ENCODE data around the gene TM2D3.

DNA sequence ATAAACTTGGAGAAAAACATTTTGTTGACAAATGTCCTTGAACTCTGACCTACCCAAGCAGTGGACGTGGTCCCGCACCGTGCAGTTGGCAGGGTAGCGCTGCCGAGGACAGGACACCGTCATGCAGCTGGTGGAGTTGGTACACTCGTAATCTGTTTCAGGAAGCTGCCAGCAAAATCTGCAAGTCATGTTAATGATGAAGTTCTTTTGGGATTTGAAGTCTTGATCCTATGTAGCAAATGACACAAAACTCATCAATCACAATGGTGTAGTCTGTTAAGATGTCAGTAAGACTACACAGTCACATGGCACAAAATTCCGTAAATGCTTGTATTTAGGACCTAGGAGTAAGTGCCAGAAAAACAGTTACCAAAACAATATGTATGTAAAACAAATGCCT, 5.5 kb downstream of the TM2D3 start:
- no peak for TF ChIP-seq EZH2 (IDR thresholded peaks at IDR 0.05; ENCODE audit: borderline replicate concordance, low read depth, low read length, severe bottlenecking)
- TF ChIP-seq, protein P1, sequence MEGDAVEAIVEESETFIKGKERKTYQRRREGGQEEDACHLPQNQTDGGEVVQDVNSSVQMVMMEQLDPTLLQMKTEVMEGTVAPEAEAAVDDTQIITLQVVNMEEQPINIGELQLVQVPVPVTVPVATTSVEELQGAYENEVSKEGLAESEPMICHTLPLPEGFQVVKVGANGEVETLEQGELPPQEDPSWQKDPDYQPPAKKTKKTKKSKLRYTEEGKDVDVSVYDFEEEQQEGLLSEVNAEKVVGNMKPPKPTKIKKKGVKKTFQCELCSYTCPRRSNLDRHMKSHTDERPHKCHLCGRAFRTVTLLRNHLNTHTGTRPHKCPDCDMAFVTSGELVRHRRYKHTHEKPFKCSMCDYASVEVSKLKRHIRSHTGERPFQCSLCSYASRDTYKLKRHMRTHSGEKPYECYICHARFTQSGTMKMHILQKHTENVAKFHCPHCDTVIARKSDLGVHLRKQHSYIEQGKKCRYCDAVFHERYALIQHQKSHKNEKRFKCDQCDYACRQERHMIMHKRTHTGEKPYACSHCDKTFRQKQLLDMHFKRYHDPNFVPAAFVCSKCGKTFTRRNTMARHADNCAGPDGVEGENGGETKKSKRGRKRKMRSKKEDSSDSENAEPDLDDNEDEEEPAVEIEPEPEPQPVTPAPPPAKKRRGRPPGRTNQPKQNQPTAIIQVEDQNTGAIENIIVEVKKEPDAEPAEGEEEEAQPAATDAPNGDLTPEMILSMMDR (IDR thresholded peaks at IDR 0.05; ENCODE audit: borderline replicate concordance, extremely low read depth, low read length, poor library complexity, severe bottlenecking), result no peak

Data from DND-41 (cell line).